Glutamatergic neuron (in vitro differentiated cells): Measurements from ENCODE around the gene EPN2. TPM values are rescaled to one million over a fixed set of nuclear protein-coding genes. Genes with fewer than 3 reads are reported as not detected.

Experiments
- DNase-seq: peaks from one replicate; pipeline ENCODE4 v3.0.0; 2022
- H3K27ac Mint-ChIP-seq: one replicate; pipeline ENCODE4 v1.8.0; 2020; ENCODE audit warnings: mild to moderate bottlenecking, mixed read lengths, inconsistent platforms; ENCODE audit not compliant: unreplicated experiment
- H3K27me3 Mint-ChIP-seq: one replicate; pipeline ENCODE4 v1.8.0; 2020; ENCODE audit warnings: mild to moderate bottlenecking, moderate library complexity, mixed read lengths, inconsistent platforms; ENCODE audit not compliant: unreplicated experiment
- H3K36me3 Mint-ChIP-seq: one replicate; pipeline ENCODE4 v1.8.0; 2020; ENCODE audit warnings: mild to moderate bottlenecking, mixed read lengths, inconsistent platforms; ENCODE audit not compliant: unreplicated experiment
- H3K4me1 Mint-ChIP-seq: one replicate; pipeline ENCODE4 v1.8.0; 2020; ENCODE audit warnings: mild to moderate bottlenecking, low read depth, mixed read lengths, inconsistent platforms; ENCODE audit not compliant: unreplicated experiment
- H3K4me3 Mint-ChIP-seq: one replicate; pipeline ENCODE4 v1.8.0; 2020; ENCODE audit warnings: mild to moderate bottlenecking, mixed read lengths, inconsistent platforms; ENCODE audit not compliant: unreplicated experiment
- H3K9me3 Mint-ChIP-seq: one replicate; pipeline ENCODE4 v1.8.0; 2020; ENCODE audit warnings: mild to moderate bottlenecking, moderate library complexity, mixed read lengths, inconsistent platforms; ENCODE audit not compliant: unreplicated experiment
- CTCF ChIP-seq: fragments of 200-600 bp; sonication (generic); IDR thresholded peaks from one replicate; pipeline ENCODE4 v1.5.0; 2021; ENCODE audit not compliant: partially characterized antibody, unreplicated experiment
- total RNA-seq: library from RNA; stranded (reverse); fragmentation: NEBNext Ultra II Directional; extraction: Animal tissue kit (Norgen Biotek cat#: 25700); gene quantifications from one replicate; pipeline ENCODE4 v1.2.1, GENCODE V29; 2021; ENCODE audit not compliant: unreplicated experiment

EPN2 gene
- total RNA-seq, 1 donor from 2014 or later: 45.2 TPM

- no peaks in the 10 kb centered on the region for H3K27me3 Mint-ChIP-seq
- H3K4me3 Mint-ChIP-seq: no peak overlapping the region
- no peaks in the 10 kb centered on the region for H3K36me3 Mint-ChIP-seq
- no peaks in the 10 kb centered on the region for H3K4me1 Mint-ChIP-seq
- TF ChIP-seq CTCF: no peak
- H3K9me3 Mint-ChIP-seq: peaks cover 5% of the 10 kb centered on the region
- no peak for DNase-seq
- no peak overlapping the region for H3K27ac Mint-ChIP-seq
Measured at GRCh38 chr17:19311421-19312215, 74.5 kb downstream of the EPN2 start.

GRCh38 chr17:19312406-19312805 lies 75.2 kb downstream of the EPN2 start:
- H3K36me3 Mint-ChIP-seq: no peaks in the 10 kb centered on the region
- H3K4me3 Mint-ChIP-seq: no peak overlapping the region
- DNase-seq: no peak
- H3K27me3 Mint-ChIP-seq: no peaks in the 10 kb centered on the region
- H3K9me3 Mint-ChIP-seq: peaks cover 5% of the 10 kb centered on the region
- TF ChIP-seq CTCF: no peak
- peaks cover 5% of the 10 kb centered on the region for H3K4me1 Mint-ChIP-seq
- no peak overlapping the region for H3K27ac Mint-ChIP-seq

GRCh38 chr17:19313066-19313745 lies 76.0 kb downstream of the EPN2 start:
- DNase-seq: no peak
- Mint-ChIP-seq H3K27ac (no peak overlapping the region), H3K27me3 (no peaks in the 10 kb centered on the region), H3K9me3 (peaks cover 7% of the 10 kb centered on the region), H3K4me3 (no peak overlapping the region), H3K36me3 (no peaks in the 10 kb centered on the region), H3K4me1 (peaks cover 8% of the 10 kb centered on the region)
- no peak for TF ChIP-seq CTCF

- H3K27ac Mint-ChIP-seq: no peak overlapping the region
Measured at GRCh38 chr17:19313746-19314651, 76.8 kb downstream of the EPN2 start.

More at GRCh38 chr17:19313746-19314651, 76.8 kb downstream of the EPN2 start:
- Mint-ChIP-seq H3K36me3 (no peaks in the 10 kb centered on the region), H3K4me3 (no peak overlapping the region), H3K27me3 (no peaks in the 10 kb centered on the region), H3K9me3 (peaks cover 10% of the 10 kb centered on the region), H3K4me1 (peaks cover 8% of the 10 kb centered on the region)
- no peak for DNase-seq
- TF ChIP-seq CTCF: no peak
